Measurements from ENCODE around the gene CD320. TPM values are rescaled to one million over a fixed set of nuclear protein-coding genes. Genes with fewer than 3 reads are reported as not detected.
A peak's percentile ranks its signal among the peaks of the same experiment; 100 is the strongest.

CD320 gene
- polyA plus RNA-seq, 1 experiment: 22.6 TPM

- Histone ChIP-seq H3K9me3 (ENCODE audit: control insufficient read depth, insufficient read depth, low read length) (no peaks in the 10 kb centered on the region), H3K27ac (ENCODE audit: low read depth, low read length) (no peak overlapping the region), H3K4me3 (ENCODE audit: low read depth, low read length) (no peak overlapping the region), H3K27me3 (ENCODE audit: control insufficient read depth, insufficient read depth, low read length) (no peaks in the 10 kb centered on the region)
- ChIA-PET POLR2A (interaction anchor here (0.6 kb wide), 1 partner anchor 196 kb away, joined by 3 read pairs; no protein-coding TSS in a partner anchor), CTCF (no interaction called here)
- TF ChIP-seq, protein P1, sequence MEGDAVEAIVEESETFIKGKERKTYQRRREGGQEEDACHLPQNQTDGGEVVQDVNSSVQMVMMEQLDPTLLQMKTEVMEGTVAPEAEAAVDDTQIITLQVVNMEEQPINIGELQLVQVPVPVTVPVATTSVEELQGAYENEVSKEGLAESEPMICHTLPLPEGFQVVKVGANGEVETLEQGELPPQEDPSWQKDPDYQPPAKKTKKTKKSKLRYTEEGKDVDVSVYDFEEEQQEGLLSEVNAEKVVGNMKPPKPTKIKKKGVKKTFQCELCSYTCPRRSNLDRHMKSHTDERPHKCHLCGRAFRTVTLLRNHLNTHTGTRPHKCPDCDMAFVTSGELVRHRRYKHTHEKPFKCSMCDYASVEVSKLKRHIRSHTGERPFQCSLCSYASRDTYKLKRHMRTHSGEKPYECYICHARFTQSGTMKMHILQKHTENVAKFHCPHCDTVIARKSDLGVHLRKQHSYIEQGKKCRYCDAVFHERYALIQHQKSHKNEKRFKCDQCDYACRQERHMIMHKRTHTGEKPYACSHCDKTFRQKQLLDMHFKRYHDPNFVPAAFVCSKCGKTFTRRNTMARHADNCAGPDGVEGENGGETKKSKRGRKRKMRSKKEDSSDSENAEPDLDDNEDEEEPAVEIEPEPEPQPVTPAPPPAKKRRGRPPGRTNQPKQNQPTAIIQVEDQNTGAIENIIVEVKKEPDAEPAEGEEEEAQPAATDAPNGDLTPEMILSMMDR (IDR thresholded peaks at IDR 0.05; ENCODE audit: low read depth, low read length): no peak
- DNase-seq (ENCODE audit: low read depth, low spot score): no peak
Measured at GRCh38 chr19:8311461-8312260, 3.5 kb upstream of the CD320 start.

DNA sequence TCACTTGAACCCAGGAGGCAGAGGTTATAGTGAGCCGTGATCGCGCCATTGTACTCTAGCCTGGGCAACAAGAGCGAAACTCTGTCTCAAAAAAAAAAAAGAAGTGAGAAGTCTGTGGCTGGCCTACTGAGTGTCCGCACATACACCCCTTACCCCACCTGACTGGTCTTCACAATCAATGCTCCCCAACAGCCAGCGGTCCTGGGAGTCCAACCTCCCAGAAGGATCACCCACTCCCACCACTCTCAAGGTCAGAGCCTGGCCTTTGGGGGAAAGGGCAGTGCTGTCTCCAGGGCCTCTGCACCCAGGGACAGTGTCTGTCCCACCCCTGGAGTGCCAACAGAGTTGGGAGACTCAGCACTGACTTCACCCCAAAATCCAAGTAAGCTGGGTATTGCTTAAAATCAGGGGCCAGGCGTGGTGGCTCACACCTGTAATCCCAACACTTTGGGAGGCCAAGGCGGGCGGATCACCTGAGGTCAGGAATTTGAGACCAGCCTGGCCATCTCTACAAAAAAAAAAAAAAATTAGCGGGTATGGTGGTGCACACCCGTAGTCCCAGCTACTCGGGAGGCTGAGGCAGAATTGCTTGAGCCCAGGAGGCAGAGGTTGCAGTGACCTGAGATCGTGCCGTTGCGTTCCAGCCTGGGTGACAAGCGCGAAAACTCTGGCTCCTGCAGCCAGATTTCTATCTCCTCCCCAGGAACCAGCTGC, 2.3 kb upstream of the CD320 start:
- TF ChIP-seq, protein P1 (IDR thresholded peaks at IDR 0.05; ENCODE audit: low read depth, low read length): no peak
- H3K27me3 ChIP-seq (ENCODE audit: control insufficient read depth, insufficient read depth, low read length): no peaks in the 10 kb centered on the region
- ChIA-PET POLR2A (interaction anchor here (0.6 kb wide), 1 partner anchor 198 kb away, joined by 3 read pairs; no protein-coding TSS in a partner anchor), CTCF (interaction anchor here (0.6 kb wide), 1 partner anchor 42 kb away, joined by 11 read pairs; no protein-coding TSS in a partner anchor)
- DNase-seq (ENCODE audit: low read depth, low spot score): no peak
- no peak overlapping the region for H3K27ac ChIP-seq (ENCODE audit: low read depth, low read length)
- H3K4me3 ChIP-seq (ENCODE audit: low read depth, low read length): no peak overlapping the region
- no peaks in the 10 kb centered on the region for H3K9me3 ChIP-seq (ENCODE audit: control insufficient read depth, insufficient read depth, low read length)

- Histone ChIP-seq H3K27me3 (ENCODE audit: control insufficient read depth, insufficient read depth, low read length) (no peaks in the 10 kb centered on the region), H3K27ac (ENCODE audit: low read depth, low read length) (no peak overlapping the region), H3K9me3 (ENCODE audit: control insufficient read depth, insufficient read depth, low read length) (peaks cover 4% of the 10 kb centered on the region; the same call in 1 of the 2 replicates), H3K4me3 (ENCODE audit: low read depth, low read length) (no peak overlapping the region)
- ChIA-PET CTCF (interaction anchor here (0.6 kb wide), 1 partner anchor 272 kb away, joined by 3 read pairs; no protein-coding TSS in a partner anchor), POLR2A (interaction anchor here (0.6 kb wide), 1 partner anchor 55 kb away, joined by 8 read pairs; no protein-coding TSS in a partner anchor)
- TF ChIP-seq, protein P1 (IDR thresholded peaks at IDR 0.05; ENCODE audit: low read depth, low read length): no peak
- no peak for DNase-seq (ENCODE audit: low read depth, low spot score)
Measured at GRCh38 chr19:8308891-8309291, 733 bp upstream of the CD320 start.

DNA sequence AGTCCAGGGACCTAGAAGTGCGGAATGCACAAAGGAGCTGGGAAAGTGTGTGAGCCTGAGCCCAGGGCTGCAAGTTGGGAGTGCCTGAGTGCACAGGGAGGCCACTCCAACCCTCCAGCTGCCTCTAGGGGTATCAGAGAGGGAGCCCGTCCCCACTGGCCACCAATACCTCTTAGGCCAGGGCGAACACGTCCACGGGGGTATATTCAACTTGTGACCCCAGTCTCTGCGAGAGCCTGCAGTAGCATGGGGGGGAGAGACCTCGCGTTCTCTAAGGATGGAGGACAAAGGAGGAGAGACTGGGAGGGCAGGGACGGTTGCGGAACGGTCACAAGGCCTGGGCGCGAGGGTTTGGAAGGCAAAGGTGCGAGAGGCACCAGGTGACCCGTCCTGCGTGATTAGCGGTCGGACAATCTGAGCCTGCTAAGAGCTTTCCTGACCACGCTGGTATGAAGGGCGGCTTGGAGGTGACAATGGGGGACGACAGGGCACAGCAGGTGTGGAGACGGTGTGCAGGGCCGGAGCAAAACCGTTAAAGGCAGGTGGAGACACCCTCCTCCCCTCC, 676 bp downstream of the CD320 start:
- no peak overlapping the region for H3K27ac ChIP-seq (ENCODE audit: low read depth, low read length)

More for the DNA sequence above, 676 bp downstream of the CD320 start:
- POLR2A ChIA-PET: interaction anchor here (0.7 to 1.4 kb wide), 2 partner anchors 14 to 207 kb away, joined by 3 read pairs; partner anchors contain the start of genes NDUFA7, RPS28 and ZNF414
- Histone ChIP-seq H3K27me3 (ENCODE audit: control insufficient read depth, insufficient read depth, low read length) (no peaks in the 10 kb centered on the region), H3K9me3 (ENCODE audit: control insufficient read depth, insufficient read depth, low read length) (peaks cover 6% of the 10 kb centered on the region; the same call in 1 of the 2 replicates), H3K4me3 (ENCODE audit: low read depth, low read length) (peak overlapping the region; percentile 75)
- TF ChIP-seq, protein P1 (IDR thresholded peaks at IDR 0.05; ENCODE audit: low read depth, low read length): no peak
- DNase-seq (ENCODE audit: low read depth, low spot score): no peak
- CTCF ChIA-PET: interaction anchor here (0.7 kb wide), 1 partner anchor 1529 kb away, joined by 3 read pairs; no protein-coding TSS in a partner anchor
